HepG2 (cell line): ENCODE measurements around the gene MRAP. TPM values are rescaled to one million over a fixed set of nuclear protein-coding genes. Genes with fewer than 3 reads are reported as not detected.

ENCODE experiments used
- ATAC-seq: fragments of 200-7000 bp; cut with Tn5 transposase; 3 replicates; pipeline ENCODE4 v1.9.1; 2020; ENCODE audit warnings: mild to moderate bottlenecking, moderate library complexity
- BruUV-seq: library from RNA; stranded (reverse); fragments of 400-500 nt; replicated peaks from 2 replicates; lab custom pipeline; 2021; lab: Mats Ljungman, UMichigan
- CTCF ChIA-PET: fragments of 300-600 bp; formaldehyde crosslinking; extraction: SDS; loops from one replicate; lab custom pipeline; 2021; ENCODE audit warnings: low total read pairs, inconsistent platforms, low intra/inter-chr PET ratio; lab: Yijun Ruan, JAX
- POLR2A ChIA-PET: fragments of 350-600 bp; sonication (Branson Sonifier 250); formaldehyde crosslinking; loops from one replicate; lab custom pipeline; 2020; ENCODE audit warnings: antibody characterized with exemption, inconsistent platforms; lab: Yijun Ruan, JAX
- DNase-seq: peaks from one replicate; pipeline ENCODE4 v3.0.0-alpha.2; 2015; ENCODE audit warnings: low spot score
- FAIRE-seq: peaks from 3 replicates; lab custom pipeline; 2011; peaks lifted over from hg19 to GRCh38; lab: Jason Lieb, UNC
- H2AFZ ChIP-seq: one replicate; pipeline ENCODE4 v1.6.1; 2011; ENCODE audit warnings: low read length, inconsistent platforms
- H3K27ac ChIP-seq: fragments of 300-600 bp; 3 replicates; pipeline ENCODE4 v1.8.0; 2011; ENCODE audit warnings: mixed run types, mild to moderate bottlenecking, mixed read lengths, low read length, inconsistent platforms; ENCODE audit not compliant: insufficient read depth; ENCODE audit errors: extremely low read length
- H3K27me3 ChIP-seq, 2 experiments: fragments of 200-600 bp in 1 of 2; 2 replicates in 1 of 2; 3 replicates in 1 of 2; pipeline versions ENCODE4 v1.6.0 to v1.8.0; 2011; ENCODE audit warnings: low read length in 2 of 2, mild to moderate bottlenecking in 2 of 2, moderate library complexity in 2 of 2, inconsistent platforms in 1 of 2; ENCODE audit not compliant: insufficient read depth in 2 of 2, control insufficient read depth in 1 of 2
- H3K36me3 ChIP-seq, 2 experiments: fragments of 200-600 bp in 1 of 2; replicated peaks in 1 of 2; 2 replicates in 1 of 2; 3 replicates in 1 of 2; pipeline versions ENCODE4 v1.5.1 to v1.8.0; 2011; ENCODE audit warnings: low read length in 2 of 2, inconsistent platforms in 1 of 2; ENCODE audit not compliant: insufficient read depth in 2 of 2, control insufficient read depth in 1 of 2
- H3K4me1 ChIP-seq: 2 replicates; pipeline ENCODE4 v1.5.1; 2012; ENCODE audit warnings: low read length, inconsistent platforms; ENCODE audit not compliant: insufficient read depth
- H3K4me2 ChIP-seq: 2 replicates; pipeline ENCODE4 v1.6.0; 2011; ENCODE audit warnings: low read depth, low read length, inconsistent platforms
- H3K4me3 ChIP-seq, 3 experiments: fragments of 200-600 bp in 1 of 3; sonication (generic), shearing (Covaris generic) in 1 of 3; replicated peaks in 1 of 3; 2 replicates each; pipeline ENCODE4 v1.5.1; 2011 to 2016; ENCODE audit warnings: low read length in 3 of 3, inconsistent platforms in 2 of 3, low read depth in 2 of 3, mild to moderate bottlenecking in 2 of 3, control low read depth in 1 of 3, mixed read lengths in 1 of 3; ENCODE audit not compliant: insufficient read depth in 1 of 3
- H3K79me2 ChIP-seq: one replicate; pipeline ENCODE4 v1.6.1; 2011; ENCODE audit warnings: low read length, inconsistent platforms; ENCODE audit not compliant: insufficient read depth
- H3K9ac ChIP-seq: 2 replicates; pipeline ENCODE4 v1.6.0; 2011; ENCODE audit warnings: mild to moderate bottlenecking, low read depth, low read length, inconsistent platforms; ENCODE audit not compliant: insufficient read depth
- H3K9me3 ChIP-seq: 2 replicates; pipeline ENCODE4 v1.5.1; 2012; ENCODE audit warnings: mild to moderate bottlenecking, low read length
- H4K20me1 ChIP-seq: 2 replicates; pipeline ENCODE4 v1.6.0; 2011; ENCODE audit warnings: inconsistent platforms, mild to moderate bottlenecking, low read length, moderate library complexity; ENCODE audit not compliant: insufficient read depth
- CREM ChIP-seq, 2 experiments: sonication (generic) in 1 of 2; formaldehyde crosslinking in 1 of 2; IDR thresholded peaks; 2 replicates each; pipeline versions ENCODE4 v1.4.0 to v1.6.1; 2016 to 2020; ENCODE audit warnings: antibody characterized with exemption in 1 of 2, mild to moderate bottlenecking in 1 of 2, missing genetic modification reagents in 1 of 2
- HNF4G ChIP-seq, 2 experiments: sonication (generic) in 1 of 2; formaldehyde crosslinking in 1 of 2; IDR thresholded peaks; 2 replicates each; pipeline versions ENCODE4 v1.4.0 to v1.6.1; 2011 to 2020; ENCODE audit warnings: borderline replicate concordance in 2 of 2, low read depth in 2 of 2, mild to moderate bottlenecking in 2 of 2, low read length in 1 of 2, missing genetic modification reagents in 1 of 2, moderate library complexity in 1 of 2
- RFXAP ChIP-seq: sonication (generic); formaldehyde crosslinking; IDR thresholded peaks from 2 replicates; pipeline ENCODE4 v1.4.0; 2020; ENCODE audit warnings: missing genetic modification reagents, borderline replicate concordance
- SCMH1 ChIP-seq: sonication (generic); formaldehyde crosslinking; IDR thresholded peaks from 2 replicates; pipeline ENCODE4 v1.9.0; 2021; ENCODE audit warnings: missing genetic modification reagents, mild to moderate bottlenecking, borderline replicate concordance
- ZFP62 ChIP-seq: sonication (generic); formaldehyde crosslinking; IDR thresholded peaks from 2 replicates; pipeline ENCODE4 v1.4.0; 2020; ENCODE audit warnings: missing genetic modification reagents
- ZNF777 ChIP-seq: sonication (generic); formaldehyde crosslinking; IDR thresholded peaks from 2 replicates; pipeline ENCODE4 v1.4.0; 2020; ENCODE audit warnings: missing genetic modification reagents
- WGBS: methylation state at CpG from one replicate; pipeline ENCODE4 v1.1.6; 2017; ENCODE audit warnings: low lambda C conversion rate; 5-methylcytosine and 5-hydroxymethylcytosine counted together
- in situ Hi-C: cut with HindIII; loops from 2 replicates; pipeline ENCODE4 v1.10.0; 2017; ENCODE audit warnings: low pct_unique_long_range_greater_than_20kb; ENCODE audit not compliant: extremely low pct_ligation_motif_present
- intact Hi-C: fragments of 100-400 bp; cut with micrococcal nuclease; formaldehyde crosslinking; loops from one replicate; pipeline ENCODE4 v1.10.0; 2022; ENCODE audit not compliant: unreplicated experiment
- polyA plus RNA-seq, 8 experiments: library from polyadenylated mRNA; depleted of rRNA in 3 of 8; stranded (reverse) in 7 of 8; unstranded in 1 of 8; fragments of >200 nt; fragmentation: Illumina TruSeq in 4 of 8; extraction: Trizol in 4 of 8; gene quantifications; 2 replicates each; pipeline versions ENCODE4 v1.2.1 to v1.2.3, GENCODE V29; 2011 to 2016; ENCODE audit warnings: low read depth in 4 of 8, missing spikeins in 1 of 8, mixed read lengths in 1 of 8; ENCODE audit not compliant: insufficient read depth in 1 of 8
- total RNA-seq, 5 experiments: library from RNA; depleted of rRNA; stranded (reverse); fragments of >200 nt; fragmentation: Illumina TruSeq; extraction: Trizol; gene quantifications; 2 replicates each; pipeline ENCODE4 v1.2.3, GENCODE V29; 2016; ENCODE audit warnings: low read depth in 1 of 5
- TF ChIP-seq, protein P1 (sequence below): sonication (generic); formaldehyde crosslinking; conservative IDR thresholded peaks from 2 replicates; pipeline ENCODE4 v1.8.0; 2022; ENCODE audit warnings: low read depth, missing genetic modification reagents
- TF ChIP-seq, protein P2 (sequence below): sonication (generic); formaldehyde crosslinking; IDR thresholded peaks from 2 replicates; pipeline ENCODE4 v1.8.0; 2022; ENCODE audit warnings: mild to moderate bottlenecking, missing genetic modification reagents, moderate library complexity

The MRAP gene
- total and polyA plus RNA-seq, 2 of the 13 experiments (the other 11 are each of a cell fraction or from before 2014, with no cell fraction given): 0.46 to 1.2 TPM

DNA sequence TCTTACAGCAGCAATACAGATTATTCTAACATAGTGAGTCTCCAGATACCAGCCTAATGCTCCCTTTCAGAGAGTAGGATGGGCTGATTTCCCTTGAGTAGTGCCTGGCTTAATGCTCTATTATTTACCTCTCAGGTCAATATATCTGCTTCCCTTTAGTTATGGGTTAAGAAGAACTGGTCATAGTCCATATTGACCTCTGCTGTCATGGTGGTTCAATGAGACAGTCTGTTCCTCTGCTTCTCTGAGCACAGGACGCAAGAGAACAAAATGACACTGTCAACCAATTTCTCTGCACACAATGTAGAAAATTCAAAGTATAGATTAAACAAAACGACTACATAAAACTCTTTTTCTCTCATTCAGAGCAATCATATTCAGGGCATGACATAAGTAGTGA is 2.9 kb downstream of the MRAP start (continued):
- TF ChIP-seq HNF4G (IDR thresholded peaks at IDR 0.05; ENCODE audit: borderline replicate concordance, low read depth, low read length): 0 out of 2 replicates have a peak, but pooled peaks have one; percentile 33
- no peak for TF ChIP-seq HNF4G (CRISPR knock-in tag; IDR thresholded peaks at IDR 0.05; ENCODE audit: borderline replicate concordance, low read depth)
- no peak for TF ChIP-seq CREM (IDR thresholded peaks at IDR 0.05)
- TF ChIP-seq CREM (CRISPR knock-in tag; IDR thresholded peaks at IDR 0.05): no peak
- TF ChIP-seq RFXAP (CRISPR knock-in tag): no peak
- no peak for TF ChIP-seq ZFP62

DNA sequence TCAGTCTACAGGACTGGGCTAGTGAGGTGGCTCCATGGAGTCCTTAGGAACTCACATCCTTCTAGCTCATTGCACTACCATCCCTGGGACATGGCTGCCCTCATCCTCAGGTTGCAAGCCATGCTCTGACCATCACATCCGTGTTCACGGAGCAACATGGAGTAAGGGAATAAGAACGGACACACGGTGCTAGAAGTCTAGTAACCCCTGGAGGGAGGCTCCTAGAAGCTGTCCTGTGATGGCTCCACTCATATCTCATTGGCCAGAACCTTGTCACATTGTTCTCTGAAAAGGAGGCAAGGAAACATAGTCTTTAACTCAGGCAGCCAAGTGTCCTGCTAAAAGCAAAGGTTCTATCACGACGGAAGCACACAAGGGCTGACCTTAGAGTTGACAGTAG is 3.9 kb downstream of the MRAP start:
- Histone ChIP-seq H3K36me3 (no peaks in the 10 kb centered on the region; a peak in 1 of 5 replicates), H3K4me2 (no peak overlapping the region), H3K4me1 (peaks cover 48% of the 10 kb centered on the region), H3K27ac (no peak overlapping the region), H3K27me3 (no peaks in the 10 kb centered on the region), H4K20me1 (no peaks in the 10 kb centered on the region), H3K9ac (no peak overlapping the region), H3K79me2 (no peaks in the 10 kb centered on the region), H3K4me3 (no peak overlapping the region), H2AFZ (no peak overlapping the region), H3K9me3 (no peaks in the 10 kb centered on the region)
- FAIRE-seq: no peak
- WGBS: 94% methylated on average over 4 of the region's 6 CpGs
- in situ Hi-C loops: no loop called here
- intact Hi-C loops: no loop called here
- ChIA-PET CTCF (no interaction called here), POLR2A (interaction anchor here (1.4 kb wide), 1 partner anchor 13 kb away, joined by 4 read pairs; no protein-coding TSS in a partner anchor)
- no peak for DNase-seq
- TF ChIP-seq, protein P1, sequence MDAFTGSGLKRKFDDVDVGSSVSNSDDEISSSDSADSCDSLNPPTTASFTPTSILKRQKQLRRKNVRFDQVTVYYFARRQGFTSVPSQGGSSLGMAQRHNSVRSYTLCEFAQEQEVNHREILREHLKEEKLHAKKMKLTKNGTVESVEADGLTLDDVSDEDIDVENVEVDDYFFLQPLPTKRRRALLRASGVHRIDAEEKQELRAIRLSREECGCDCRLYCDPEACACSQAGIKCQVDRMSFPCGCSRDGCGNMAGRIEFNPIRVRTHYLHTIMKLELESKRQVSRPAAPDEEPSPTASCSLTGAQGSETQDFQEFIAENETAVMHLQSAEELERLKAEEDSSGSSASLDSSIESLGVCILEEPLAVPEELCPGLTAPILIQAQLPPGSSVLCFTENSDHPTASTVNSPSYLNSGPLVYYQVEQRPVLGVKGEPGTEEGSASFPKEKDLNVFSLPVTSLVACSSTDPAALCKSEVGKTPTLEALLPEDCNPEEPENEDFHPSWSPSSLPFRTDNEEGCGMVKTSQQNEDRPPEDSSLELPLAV (CRISPR knock-in tag): no peak
- TF ChIP-seq SCMH1 (CRISPR knock-in tag): no peak
- TF ChIP-seq, protein P2, sequence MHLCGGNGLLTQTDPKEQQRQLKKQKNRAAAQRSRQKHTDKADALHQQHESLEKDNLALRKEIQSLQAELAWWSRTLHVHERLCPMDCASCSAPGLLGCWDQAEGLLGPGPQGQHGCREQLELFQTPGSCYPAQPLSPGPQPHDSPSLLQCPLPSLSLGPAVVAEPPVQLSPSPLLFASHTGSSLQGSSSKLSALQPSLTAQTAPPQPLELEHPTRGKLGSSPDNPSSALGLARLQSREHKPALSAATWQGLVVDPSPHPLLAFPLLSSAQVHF (CRISPR knock-in tag): no peak
- no peak for TF ChIP-seq ZNF777 (CRISPR knock-in tag)
- no TSS peak for BruUV-seq
- no peak for ATAC-seq
